ENCODE measurements around the gene DAB2IP. TPM values are rescaled to one million over a fixed set of nuclear protein-coding genes. Genes with fewer than 3 reads are reported as not detected.
A peak's percentile ranks its signal among the peaks of the same experiment; 100 is the strongest.

The DAB2IP gene
- total RNA-seq, 6 donors from 2014 or later = 61.8 to 98.0 (median 77.2) TPM

- DNase-seq = peak in 1 of 2 donors; percentile 45
- WGBS, 2 donors = 77 to 87% methylated on average over 3 to 12 of the region's 12 CpGs
Observed at GRCh38 chr9:121753802-121754654, 102.6 kb downstream of the DAB2IP start.

GRCh38 chr9:121754655-121755436, 103.4 kb downstream of the DAB2IP start:
- no peaks in the 10 kb centered on the region for H3K9me3 ChIP-seq
- DNase-seq (no peak), ATAC-seq (ENCODE audit: low FRiP score in 2 of 2) (no peak)
- no peaks in the 10 kb centered on the region for H3K27me3 ChIP-seq
- TF ChIP-seq EP300 (IDR thresholded peaks at IDR 0.05) (no peak), CTCF (IDR thresholded peaks at IDR 0.05) (no peak), POLR2AphosphoS5 (IDR thresholded peaks at IDR 0.05) (no peak), POLR2A (IDR thresholded peaks at IDR 0.05) (no peak)
- no peak overlapping the region for H3K4me3 ChIP-seq
- peaks cover 25 to 55% (median 52%) of the 10 kb centered on the region in 4 donors for H3K4me1 ChIP-seq
- H3K27ac ChIP-seq = peak overlapping the region; percentile 46 to 74 (median 69)
- 91 to 97% methylated on average over 14 of the region's 15 CpGs for WGBS, 2 donors
- H3K36me3 ChIP-seq = peaks cover 5 to 35% (median 18%) of the 10 kb centered on the region in 4 donors

More at GRCh38 chr9:121753802-121754654, 102.6 kb downstream of the DAB2IP start:
- Histone ChIP-seq H3K4me1 (peaks cover 28 to 61% (median 54%) of the 10 kb centered on the region in 4 donors), H3K36me3 (peaks cover 3 to 32% (median 12%) of the 10 kb centered on the region in 4 donors), H3K4me3 (no peak overlapping the region), H3K27me3 (no peaks in the 10 kb centered on the region), H3K27ac (peak overlapping the region; percentile 56 to 74 (median 69)), H3K9me3 (no peaks in the 10 kb centered on the region)
- TF ChIP-seq CTCF (IDR thresholded peaks at IDR 0.05) = no peak
- TF ChIP-seq POLR2AphosphoS5 (IDR thresholded peaks at IDR 0.05) = peak; percentile 37 to 66
- peak in 2 of 4 donors; percentile 75 to 88 for TF ChIP-seq EP300 (IDR thresholded peaks at IDR 0.05)
- ATAC-seq (ENCODE audit: low FRiP score in 2 of 2) = peak in 1 of 2 donors; percentile 2

GRCh38 chr9:121755581-121755980, 104.1 kb downstream of the DAB2IP start:
- Histone ChIP-seq H3K9me3 (no peaks in the 10 kb centered on the region), H3K27me3 (no peaks in the 10 kb centered on the region), H3K36me3 (peaks cover 6 to 38% (median 26%) of the 10 kb centered on the region in 4 donors), H3K27ac (peak overlapping the region in 3 of 4 donors; percentile 45 to 71 (median 67)), H3K4me1 (peaks cover 25 to 49% (median 49%) of the 10 kb centered on the region in 4 donors), H3K4me3 (no peak overlapping the region)
- TF ChIP-seq POLR2A (IDR thresholded peaks at IDR 0.05) = no peak
- TF ChIP-seq CTCF (IDR thresholded peaks at IDR 0.05) = no peak
- no peak for TF ChIP-seq POLR2AphosphoS5 (IDR thresholded peaks at IDR 0.05)
- TF ChIP-seq EP300 (IDR thresholded peaks at IDR 0.05) = no peak
- ATAC-seq (ENCODE audit: low FRiP score in 2 of 2) (no peak), DNase-seq (no peak)
- 91 to 93% methylated on average over 2 to 7 of the region's 7 CpGs for WGBS, 2 donors

- H3K27me3 ChIP-seq = no peaks in the 10 kb centered on the region
- H3K9me3 ChIP-seq = no peaks in the 10 kb centered on the region
- no peak for TF ChIP-seq CTCF (IDR thresholded peaks at IDR 0.05)
- no peak for TF ChIP-seq POLR2AphosphoS5 (IDR thresholded peaks at IDR 0.05)
- TF ChIP-seq EP300 (IDR thresholded peaks at IDR 0.05) = no peak
- no peak for TF ChIP-seq POLR2A (IDR thresholded peaks at IDR 0.05)
- WGBS, 2 donors = 54 to 79% methylated on average over 10 to 16 of the region's 16 CpGs
- H3K27ac ChIP-seq = peak overlapping the region in 1 of 4 donors; percentile 19
- DNase-seq (no peak), ATAC-seq (ENCODE audit: low FRiP score in 2 of 2) (no peak)
- peaks cover 25 to 46% (median 39%) of the 10 kb centered on the region in 4 donors for H3K4me1 ChIP-seq
- peaks cover 10 to 49% (median 37%) of the 10 kb centered on the region in 4 donors for H3K36me3 ChIP-seq
- H3K4me3 ChIP-seq = no peak overlapping the region
Observed at GRCh38 chr9:121756474-121757280, 105.2 kb downstream of the DAB2IP start.

Measured in upper lobe of left lung (tissue), 6 donors.